HG02885 (cell line): ENCODE measurements around the gene PYGO2.
"Not testable (repeated sequence)": the region's sequence is repeated elsewhere in the genome, so short reads cannot be mapped to it uniquely, and the experiment has no call there.

Experiments used
- ATAC-seq: cut with Tn5 transposase; IDR thresholded peaks from one replicate; pipeline ENCODE4 v1.9.1; 2021; ENCODE audit warnings: mild to moderate bottlenecking; ENCODE audit not compliant: unreplicated experiment, poor library complexity

The PYGO2 gene

DNA sequence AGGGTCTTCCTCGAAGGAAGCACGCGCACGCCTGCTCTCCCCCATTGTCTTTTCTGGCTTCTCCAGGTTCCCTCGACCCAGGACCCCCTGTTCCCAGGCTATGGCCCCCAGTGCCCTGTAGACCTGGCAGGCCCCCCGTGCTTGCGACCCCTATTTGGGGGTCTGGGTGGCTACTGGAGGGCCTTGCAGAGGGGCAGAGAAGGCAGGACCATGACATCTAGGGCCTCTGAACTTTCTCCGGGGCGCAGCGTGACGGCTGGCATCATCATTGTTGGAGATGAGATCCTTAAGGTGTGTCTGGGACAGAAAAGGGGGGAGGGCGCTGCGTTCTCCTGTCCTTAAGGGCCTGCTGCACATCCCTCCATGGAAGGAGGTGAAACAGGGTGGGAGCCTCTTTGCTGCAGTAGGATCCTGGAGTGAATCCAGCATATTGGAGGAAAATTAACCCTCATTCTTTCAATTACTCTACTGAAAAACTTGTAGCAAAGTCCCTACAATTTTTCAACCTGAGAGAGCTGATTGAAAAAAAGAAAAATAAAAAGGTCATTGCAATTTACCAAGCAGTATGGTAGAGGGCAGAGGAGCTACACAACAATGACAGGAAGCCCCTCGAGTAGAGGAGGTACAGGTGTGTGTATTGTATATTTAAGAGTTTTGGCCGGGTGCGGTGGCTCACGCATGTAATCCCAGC is 22.3 kb upstream of the PYGO2 start:
- no peak for ATAC-seq

DNA sequence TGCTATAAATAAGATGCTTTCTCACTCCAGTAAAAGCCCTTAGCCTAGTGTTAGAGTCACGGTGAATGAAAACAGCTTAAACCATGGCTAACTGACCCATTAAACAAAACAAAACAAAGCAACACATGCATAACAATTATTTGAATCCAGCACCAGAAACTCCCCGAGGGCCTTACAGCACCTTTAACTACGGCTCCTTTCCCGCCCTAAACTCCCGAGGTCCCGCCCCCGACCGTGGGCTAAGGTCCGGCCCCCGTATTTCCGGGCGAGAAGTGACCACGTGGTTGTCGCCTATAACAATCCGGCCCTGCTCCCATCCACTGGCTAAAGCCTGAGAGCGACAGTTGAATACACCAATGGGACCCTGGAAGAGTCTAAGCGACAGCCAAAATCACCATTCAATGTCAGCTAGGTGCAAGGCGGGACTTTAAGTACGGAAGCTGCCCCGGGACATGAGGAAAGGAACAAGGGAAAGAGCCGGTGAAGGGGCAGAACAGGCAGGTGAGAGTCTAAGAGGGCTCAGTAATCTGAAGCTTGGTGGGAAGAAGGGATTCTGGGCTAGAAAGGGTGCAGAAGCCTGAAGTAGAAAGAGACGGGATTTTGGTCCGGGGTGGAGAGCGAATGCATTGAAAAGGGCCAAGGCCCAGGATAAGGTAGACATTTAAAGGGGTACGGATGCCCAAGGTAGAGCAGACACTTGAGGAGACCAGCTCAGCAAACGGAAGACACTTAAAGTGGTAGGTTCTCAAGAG is 21.5 kb upstream of the PYGO2 start, which contains the start of gene FLAD1:
Gene FLAD1, plus strand, starts transcription at position 448 of the 752 bp plus-strand sequence. CDS start 351 bp downstream, outside the sequence.
- peak; percentile 99 for ATAC-seq

DNA sequence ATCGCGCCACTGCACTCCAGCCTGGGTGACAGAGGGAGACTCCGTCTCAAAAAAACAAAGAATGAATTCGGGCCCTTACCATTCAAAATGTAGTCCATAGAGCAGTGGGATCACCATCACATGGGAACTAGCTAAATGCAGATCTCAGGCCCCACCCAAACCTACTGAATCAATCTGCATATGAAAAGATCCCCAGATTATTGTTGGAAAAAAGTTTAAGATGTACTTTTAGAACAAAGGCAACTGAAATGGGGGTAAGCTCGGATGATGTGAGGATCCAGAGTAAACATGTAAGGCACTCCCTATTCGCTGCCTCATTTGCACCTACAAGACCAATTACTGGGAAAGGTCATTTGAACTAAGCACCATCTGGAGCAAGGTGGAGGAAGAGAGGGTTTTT is 20.8 kb upstream of the PYGO2 start:
- ATAC-seq, result no peak

DNA sequence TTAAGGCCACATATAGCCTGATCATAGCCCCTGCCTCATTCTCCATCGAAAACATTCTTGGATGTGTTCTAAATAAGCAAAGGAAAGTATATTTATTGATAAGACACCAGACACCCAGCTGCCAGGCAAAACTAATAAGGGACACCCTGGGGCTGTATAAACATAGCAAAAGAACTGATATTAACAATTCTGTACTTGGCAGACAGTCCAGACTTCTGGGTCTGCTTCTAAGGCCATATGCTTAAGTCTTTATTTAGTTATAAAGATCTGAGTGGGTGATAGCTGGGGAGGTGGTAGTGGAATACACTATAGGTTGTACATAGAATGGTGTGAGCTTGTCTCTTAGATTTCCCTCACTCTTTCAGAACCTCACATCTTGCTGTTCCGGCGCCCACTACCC is 16.8 kb upstream of the PYGO2 start:
- ATAC-seq, result no peak

DNA sequence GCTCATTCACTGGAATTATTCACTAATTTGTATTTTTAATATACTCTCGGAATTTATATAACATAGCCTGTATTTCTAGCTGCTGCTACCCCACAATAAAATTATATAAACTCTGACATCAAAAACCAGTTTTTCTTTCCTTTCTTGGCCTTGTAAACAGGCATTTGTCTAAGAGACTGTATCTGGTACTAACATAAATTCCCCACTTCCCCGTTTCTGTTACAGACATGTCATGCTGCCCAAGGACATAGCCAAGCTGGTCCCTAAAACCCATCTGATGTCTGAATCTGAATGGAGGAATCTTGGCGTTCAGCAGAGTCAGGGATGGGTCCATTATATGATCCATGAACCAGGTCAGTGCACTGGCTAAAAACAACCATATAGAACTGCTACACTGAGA is 16.2 kb upstream of the PYGO2 start:
- not testable (repeated sequence) for ATAC-seq

DNA sequence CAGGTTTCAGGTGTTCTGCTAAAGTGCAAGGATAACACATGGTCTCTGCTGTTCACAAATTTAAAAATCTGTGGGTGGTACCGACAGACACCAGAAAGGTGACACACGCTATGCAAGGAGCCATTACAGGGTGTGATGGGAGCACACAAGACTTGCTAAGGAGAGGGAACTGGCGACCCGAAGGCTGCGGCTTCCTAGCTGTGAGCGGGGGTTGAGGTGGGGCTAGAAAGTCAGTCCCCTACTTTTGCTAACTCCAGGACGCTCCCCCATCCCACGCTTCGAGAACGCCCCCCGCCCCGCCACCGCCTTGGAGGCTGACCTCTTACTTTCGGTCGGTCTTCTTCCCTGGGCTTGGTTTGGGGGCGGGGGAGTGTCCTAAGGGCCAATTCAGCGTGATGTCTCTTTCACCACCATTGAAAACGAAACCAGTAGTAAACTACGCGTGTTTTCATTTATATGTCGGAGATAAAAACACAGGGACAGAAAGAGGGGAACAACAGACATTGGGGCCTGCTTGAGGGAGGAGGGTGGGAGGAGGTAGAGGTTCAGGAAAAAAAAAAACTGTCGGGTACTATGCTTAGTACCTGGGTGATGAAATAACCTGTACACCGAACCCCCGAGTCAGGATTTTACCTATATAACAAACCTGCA is 14.0 kb upstream of the PYGO2 start:
- ATAC-seq, result no peak

DNA sequence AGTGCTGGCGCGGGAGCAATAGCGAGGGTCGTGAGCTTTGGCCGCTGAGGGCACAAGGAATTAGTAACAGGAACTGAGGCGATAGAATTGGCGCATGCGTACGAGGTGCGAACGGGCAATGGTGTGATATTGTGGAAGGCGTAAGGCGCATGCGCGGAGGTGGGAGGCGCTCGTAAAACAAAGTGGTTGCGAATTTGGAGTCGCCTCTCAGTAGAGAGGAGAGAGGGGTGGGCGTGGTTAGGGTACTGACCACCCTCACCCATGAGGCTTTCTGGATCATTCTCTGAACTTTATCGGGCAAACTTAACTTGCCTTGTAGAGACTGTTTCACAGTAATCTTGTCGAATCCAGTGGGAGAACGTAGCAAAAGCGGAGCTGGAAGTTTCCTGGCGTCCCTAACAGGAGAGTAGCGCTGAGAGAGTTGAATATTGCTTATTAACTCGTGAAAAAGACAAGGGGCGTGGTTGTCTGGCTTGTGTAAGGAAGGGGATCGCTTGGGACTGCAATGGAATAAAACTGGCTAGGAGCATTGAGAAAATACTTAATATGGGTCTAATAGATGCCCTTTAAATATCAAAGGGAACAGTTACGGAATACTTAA is 13.3 kb upstream of the PYGO2 start:
- peak; percentile 52 for ATAC-seq

DNA sequence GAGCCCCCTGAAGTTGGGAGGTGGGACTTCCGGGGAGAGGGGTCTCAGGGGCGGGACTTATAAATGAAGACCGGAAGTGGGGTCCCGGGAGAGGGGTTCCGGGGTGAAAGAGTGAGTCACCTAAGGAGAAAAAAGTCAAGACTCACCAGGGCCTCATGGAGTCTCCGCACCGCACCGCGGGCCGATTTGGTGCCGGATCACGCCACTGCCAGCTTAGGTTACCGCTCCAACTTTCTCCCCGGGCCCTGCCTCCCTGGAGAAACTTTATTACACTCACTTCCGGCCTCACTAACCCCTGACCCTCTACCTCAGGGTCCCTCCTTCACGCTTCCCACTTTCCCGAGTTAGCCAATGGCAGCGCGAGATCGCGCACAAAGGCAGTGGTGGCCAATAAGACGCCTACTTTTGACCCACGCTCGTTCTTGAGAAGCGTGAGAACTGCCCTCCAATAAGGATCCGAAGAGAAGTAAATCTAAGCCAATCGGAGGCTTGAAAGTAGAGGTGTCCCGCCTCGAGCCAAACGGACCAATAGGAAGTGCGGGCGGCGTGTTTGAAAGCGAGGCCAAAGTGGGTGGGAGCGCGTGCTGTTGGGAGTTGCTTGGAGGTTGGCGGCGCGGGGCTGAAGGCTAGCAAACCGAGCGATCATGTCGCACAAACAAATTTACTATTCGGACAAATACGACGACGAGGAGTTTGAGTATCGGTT is 12.7 kb upstream of the PYGO2 start, which contains the start of gene CKS1B:
Gene CKS1B, plus strand, starts transcription at position 580 of the 706 bp plus-strand sequence. Its CDS starts 65 bp downstream, at position 645.
- ATAC-seq, result peak; percentile 83

DNA sequence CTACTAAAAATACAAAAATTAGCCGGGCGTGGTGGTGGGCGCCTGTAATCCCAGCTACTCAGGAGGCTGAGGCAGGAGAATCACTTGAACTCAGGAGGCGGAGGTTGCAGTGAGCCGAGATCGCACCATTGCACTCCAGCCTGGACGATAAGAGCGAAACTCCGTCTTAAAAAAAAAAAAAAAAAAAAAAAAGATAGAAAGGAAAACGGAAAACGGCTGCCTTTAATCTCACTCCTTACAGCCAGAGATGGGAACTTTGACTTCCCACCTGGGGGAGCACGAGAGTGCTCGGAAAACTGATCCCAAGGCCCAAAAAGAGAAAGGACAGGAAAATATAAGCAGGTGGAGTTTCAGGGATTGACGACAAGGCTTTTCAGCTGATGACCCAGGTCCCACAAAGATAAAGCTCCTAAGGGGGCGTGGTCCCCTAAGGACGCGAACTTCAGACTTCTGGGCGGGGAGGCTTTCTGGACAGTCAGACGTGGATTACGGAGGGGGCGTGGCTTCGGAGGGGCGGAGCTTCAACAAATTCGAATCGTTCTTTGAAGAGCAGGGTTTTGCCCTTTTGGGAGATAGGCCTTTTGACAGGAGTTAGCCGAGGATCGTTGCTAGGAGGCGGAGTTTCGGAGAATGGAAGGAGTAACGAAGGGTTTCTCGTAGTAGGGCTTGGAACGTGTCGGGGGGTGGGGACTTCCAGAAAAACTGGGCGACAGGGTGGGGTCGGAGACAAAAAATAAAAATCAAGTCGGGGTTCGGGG is 11.9 kb upstream of the PYGO2 start:
- peak; percentile 15 for ATAC-seq

DNA sequence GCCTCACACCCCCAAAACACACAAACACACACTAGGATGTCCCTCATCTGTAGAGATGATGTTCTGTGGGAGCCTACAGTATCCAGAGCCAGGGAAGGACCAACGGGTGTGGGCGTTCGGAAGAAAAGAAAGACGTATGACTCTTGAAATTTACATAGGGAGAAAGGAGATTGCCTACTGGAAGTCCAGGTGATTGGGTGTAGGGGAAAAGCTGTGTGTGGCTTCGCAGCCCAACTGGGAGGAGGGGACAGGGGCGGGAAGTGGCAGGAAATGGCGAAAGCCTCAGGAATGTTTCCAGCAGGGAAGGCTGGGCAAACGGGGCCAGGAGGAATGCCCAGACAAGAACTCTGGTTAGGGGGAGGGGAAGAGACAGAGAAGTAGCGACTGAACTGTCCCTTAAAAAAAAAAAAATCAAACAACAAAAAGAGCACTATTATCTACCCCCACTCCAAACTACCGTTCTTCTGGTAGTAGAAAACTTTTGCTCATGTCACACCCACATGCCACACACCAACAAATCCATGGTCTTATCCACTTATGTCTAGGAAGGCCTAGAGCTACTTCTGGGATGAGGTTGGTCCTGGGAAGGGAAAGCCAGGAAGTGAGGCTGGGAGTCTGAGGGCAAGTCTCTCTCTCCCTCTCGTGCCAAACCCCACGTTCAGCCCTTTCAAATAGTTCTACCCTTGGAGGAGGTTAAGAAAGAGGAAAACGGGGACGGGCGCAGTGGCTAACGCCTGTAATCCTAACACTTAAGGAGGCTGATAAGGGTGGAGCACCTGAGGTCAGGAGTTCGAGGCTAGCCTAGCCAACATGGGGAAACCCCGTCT is 11.1 kb upstream of the PYGO2 start:
- no peak for ATAC-seq

DNA sequence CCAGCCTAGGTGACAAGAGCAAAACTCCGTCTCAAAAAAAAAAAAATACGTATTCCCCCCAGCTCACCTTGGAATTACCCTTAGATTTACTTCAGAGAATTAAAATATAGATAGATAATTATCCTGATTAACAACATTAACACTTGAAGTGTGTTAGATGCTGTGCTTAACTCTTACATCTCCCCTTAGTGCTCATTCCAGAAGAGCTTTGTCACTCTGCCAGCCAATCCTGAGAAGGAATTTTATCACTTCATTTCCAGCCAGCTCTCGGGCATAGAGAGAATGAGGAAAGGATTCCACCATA is 10.6 kb upstream of the PYGO2 start:
- no peak for ATAC-seq

DNA sequence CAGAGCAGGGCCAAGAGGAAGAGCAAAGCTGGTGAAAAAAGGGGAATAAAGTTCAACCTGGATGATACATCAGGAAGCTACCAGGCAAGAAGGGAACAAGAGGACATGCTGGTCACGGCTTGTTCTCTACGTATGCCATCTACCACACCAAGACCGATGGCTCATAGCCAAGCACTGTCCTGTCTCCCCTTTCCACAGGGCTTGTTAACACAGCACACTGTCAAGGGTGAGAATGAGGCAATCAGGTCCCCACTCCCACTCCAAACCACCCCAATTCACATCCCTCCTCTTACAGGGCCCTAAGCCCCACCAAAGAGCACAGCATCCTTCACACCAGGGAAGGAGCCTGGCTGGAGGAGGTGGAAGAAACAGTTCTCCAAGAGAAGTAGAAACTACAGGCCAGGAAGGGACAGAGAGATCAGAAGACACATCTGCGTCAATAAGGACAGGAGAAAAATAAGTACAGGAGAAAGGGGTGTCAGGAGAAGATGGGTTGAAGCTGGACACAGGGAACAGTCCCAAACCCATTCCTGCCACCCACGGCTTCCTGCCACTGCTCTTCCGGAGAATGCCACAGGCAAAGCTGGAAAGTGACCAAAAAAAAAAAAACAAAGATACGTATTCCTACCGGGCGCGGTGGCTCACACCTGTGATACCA is 9.9 kb upstream of the PYGO2 start:
- no peak for ATAC-seq

DNA sequence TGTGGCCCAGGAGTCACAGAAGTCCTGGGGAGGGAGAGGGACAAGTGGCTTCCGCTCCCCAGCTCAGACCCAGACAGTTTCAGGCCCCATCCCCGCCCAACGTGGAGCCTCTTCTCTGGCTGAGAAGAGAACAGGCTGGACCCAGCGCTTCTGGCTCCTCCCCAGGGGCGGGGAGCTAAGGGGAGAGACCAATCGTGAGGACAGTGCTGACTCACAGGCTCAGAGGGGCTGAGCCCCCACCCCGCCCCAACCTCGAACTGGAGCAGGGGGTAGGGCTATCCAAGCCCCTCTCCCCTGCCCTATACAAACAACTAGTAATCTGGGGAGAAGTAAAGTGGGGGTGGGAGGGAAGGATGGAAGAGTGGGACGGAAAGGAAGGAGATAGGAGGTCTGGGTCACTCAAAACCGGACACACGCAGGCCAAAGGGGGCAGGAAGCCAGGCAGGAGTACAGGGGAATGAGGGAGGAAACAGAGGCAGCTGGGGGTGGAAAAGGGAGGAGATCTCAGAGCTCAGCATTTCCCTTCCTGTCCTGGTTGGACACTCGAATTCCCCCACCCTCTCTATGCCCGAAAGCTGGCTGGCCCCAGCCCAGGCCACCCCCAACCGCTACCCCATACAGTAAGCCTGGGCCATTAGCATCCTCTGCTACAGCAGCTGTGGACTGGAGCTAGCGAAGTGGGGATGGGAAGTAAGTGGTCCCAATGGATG is 9.2 kb upstream of the PYGO2 start, which contains the start of gene SHC1:
Gene SHC1, minus strand, starts transcription at position 117 of the 710 bp plus-strand sequence. CDS start 221 bp downstream, outside the sequence.
- ATAC-seq, result no peak

DNA sequence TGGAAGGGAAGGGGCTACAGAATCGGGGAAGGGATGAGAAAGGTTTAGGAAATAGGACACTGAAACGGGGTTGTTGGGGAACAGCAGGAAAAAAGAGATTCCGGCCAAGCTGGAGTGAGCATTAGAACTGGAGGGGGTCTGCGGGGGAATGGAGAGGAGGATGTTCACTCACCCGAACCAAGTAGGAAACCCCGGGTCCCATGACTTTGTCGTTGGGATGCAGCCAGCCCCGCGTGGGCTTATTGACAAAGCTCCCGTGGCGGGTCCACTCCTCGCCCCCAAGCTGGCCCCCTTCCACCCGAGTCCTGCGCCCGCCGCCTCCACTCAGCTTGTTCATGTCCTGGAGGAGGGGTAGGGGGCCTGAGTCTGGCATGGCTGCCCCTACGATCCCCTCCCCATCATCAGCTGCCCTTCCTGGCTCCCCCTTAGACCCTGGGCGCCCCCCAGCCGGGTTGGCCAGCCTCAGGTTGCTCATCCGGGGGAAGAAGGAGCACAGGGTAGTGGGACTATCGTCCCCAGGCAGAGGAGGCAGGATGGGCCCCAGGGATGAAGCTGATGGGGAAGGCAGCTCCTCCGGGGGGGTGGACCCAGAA is 8.4 kb upstream of the PYGO2 start:
- no peak for ATAC-seq

DNA sequence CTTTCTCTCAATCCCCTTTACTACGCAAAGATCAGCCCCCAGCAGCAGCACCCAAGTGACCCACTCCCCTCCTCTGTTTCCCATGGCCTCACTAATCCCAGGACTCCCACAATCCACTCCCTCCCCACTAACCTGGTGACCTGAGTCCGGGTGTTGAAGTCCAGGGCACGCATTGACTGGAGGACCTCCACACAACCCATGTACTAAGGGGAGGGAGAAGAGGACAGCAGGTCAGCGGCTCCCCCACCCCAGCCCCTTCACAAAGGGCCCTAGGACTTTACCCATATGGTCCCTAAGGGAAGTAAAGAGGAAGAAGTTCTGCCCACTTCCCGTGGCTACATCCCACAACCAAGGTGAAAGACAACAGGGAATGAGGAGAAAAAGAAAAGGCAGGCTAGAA is 7.7 kb upstream of the PYGO2 start:
- ATAC-seq, result no peak

DNA sequence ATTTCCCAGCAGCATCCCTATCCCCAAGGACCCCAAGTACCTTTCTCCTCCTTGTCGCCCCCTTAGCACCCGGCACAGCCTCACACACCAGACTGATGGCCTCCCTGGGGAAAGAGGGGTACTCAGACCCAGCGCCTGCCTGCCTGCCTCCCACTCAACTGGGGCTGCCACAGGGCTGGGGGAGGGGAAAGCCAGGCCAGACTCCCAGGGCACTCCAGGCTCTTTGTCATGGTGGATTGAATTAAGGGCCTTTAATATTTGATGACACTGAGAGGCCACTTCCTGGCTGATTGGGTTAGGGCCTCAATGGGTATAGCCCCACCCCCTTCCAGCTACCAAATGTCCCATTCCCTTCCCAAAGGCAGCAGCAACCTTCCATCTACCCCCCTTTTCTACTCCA is 7.1 kb upstream of the PYGO2 start:
- ATAC-seq, result no peak

DNA sequence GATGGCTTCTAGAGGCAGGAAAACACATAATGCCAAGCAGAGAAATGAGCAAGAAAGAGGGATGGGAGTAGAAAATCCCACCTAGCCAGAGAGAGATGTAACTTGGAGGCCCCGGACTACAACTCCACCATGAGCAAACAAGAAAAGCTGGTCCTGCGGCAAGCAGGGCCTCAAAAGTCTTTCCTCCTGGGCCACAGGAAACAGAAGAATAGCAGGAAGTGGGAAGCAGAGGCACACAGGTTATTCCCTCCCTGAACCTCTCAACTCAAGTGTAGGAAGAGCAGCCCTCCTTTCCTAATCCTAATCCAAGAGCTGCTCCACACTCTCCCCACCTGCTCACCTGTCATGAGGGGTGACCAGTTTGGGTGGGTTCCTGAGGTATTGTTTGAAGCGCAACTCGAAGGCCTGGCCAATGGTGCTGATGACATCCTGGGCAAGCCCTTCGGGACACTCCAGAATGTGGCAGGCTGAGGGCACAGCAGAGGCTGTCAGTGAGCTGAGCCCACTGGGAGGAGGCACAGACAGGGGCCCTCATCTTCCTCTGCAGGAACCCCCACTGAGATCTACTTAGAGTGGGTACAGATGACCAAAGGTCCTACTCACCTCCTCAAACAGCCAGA is 5.9 kb upstream of the PYGO2 start:
- ATAC-seq, result no peak
